ENCODE measurements around the gene GAGE10. TPM values are rescaled to one million over a fixed set of nuclear protein-coding genes. Genes with fewer than 3 reads are reported as not detected.

Gene GAGE10
- total and polyA plus RNA-seq, 2 experiments from 2014 or later, result not detected

DNA sequence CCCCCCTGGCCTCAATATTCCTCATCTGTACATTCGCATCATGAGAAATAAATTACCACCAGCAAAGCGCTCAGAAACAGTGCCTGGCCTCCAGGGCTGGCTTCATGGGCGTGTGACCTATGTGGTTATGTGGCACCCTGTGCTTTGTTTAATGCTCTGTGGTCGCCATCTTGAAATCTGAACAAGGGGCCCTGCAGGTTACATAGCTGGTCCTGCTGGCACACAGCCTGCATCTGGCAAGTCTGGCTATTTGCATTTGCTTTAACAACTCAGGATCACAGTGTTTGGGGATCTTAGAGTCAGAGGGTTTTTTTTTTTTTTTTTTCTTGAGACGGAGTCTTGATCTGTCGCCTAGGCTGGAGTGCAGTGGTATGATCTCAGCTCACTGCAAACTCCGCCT is 48.8 kb upstream of the GAGE10 start:
- Histone ChIP-seq H3F3A (replicated peaks; ENCODE audit: low read depth) (no peaks in the 10 kb centered on the region), H3K27ac (ENCODE audit: low read depth) (no peak overlapping the region), H3K79me2 (replicated peaks; ENCODE audit: insufficient read depth) (no peaks in the 10 kb centered on the region), H4K20me1 (replicated peaks; ENCODE audit: insufficient read depth) (no peaks in the 10 kb centered on the region), H3K9me2 (ENCODE audit: insufficient read depth) (no peaks in the 10 kb centered on the region), H3K27me3 (ENCODE audit: insufficient read depth) (no peaks in the 10 kb centered on the region), H3K4me1 (ENCODE audit: insufficient read depth) (no peaks in the 10 kb centered on the region), H3K4me3 (no peak overlapping the region), H3K36me3 (ENCODE audit: insufficient read depth) (no peaks in the 10 kb centered on the region), H2AFZ (no peak overlapping the region), H3K4me2 (no peak overlapping the region)
- DNase-seq (ENCODE audit: low spot score), result no peak
- H3K4me1 Mint-ChIP-seq, result peaks cover 4% of the 10 kb centered on the region; the same call in 2 of the 3 replicates
- no peak for TF ChIP-seq REST (IDR thresholded peaks at IDR 0.05; ENCODE audit: unreplicated experiment)
- no peak for TF ChIP-seq EZH2phosphoT487 (IDR thresholded peaks at IDR 0.05; ENCODE audit: unreplicated experiment)
- no peak for TF ChIP-seq POLR2AphosphoS5 (IDR thresholded peaks at IDR 0.05; ENCODE audit: low read depth)
- no peak for TF ChIP-seq ZNF114 (CRISPR knock-in tag; IDR thresholded peaks at IDR 0.05)
- TF ChIP-seq, protein P1, sequence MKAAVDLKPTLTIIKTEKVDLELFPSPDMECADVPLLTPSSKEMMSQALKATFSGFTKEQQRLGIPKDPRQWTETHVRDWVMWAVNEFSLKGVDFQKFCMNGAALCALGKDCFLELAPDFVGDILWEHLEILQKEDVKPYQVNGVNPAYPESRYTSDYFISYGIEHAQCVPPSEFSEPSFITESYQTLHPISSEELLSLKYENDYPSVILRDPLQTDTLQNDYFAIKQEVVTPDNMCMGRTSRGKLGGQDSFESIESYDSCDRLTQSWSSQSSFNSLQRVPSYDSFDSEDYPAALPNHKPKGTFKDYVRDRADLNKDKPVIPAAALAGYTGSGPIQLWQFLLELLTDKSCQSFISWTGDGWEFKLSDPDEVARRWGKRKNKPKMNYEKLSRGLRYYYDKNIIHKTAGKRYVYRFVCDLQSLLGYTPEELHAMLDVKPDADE (IDR thresholded peaks at IDR 0.05), result no peak
- TF ChIP-seq ZNF462 (CRISPR knock-in tag; IDR thresholded peaks at IDR 0.05), result no peak
- TF ChIP-seq ZNF331 (CRISPR knock-in tag; IDR thresholded peaks at IDR 0.05; ENCODE audit: low read depth), result no peak
- no peak for TF ChIP-seq NANOG (IDR thresholded peaks at IDR 0.05; ENCODE audit: borderline replicate concordance)
- TF ChIP-seq, protein P2, sequence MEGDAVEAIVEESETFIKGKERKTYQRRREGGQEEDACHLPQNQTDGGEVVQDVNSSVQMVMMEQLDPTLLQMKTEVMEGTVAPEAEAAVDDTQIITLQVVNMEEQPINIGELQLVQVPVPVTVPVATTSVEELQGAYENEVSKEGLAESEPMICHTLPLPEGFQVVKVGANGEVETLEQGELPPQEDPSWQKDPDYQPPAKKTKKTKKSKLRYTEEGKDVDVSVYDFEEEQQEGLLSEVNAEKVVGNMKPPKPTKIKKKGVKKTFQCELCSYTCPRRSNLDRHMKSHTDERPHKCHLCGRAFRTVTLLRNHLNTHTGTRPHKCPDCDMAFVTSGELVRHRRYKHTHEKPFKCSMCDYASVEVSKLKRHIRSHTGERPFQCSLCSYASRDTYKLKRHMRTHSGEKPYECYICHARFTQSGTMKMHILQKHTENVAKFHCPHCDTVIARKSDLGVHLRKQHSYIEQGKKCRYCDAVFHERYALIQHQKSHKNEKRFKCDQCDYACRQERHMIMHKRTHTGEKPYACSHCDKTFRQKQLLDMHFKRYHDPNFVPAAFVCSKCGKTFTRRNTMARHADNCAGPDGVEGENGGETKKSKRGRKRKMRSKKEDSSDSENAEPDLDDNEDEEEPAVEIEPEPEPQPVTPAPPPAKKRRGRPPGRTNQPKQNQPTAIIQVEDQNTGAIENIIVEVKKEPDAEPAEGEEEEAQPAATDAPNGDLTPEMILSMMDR (conservative IDR thresholded peaks at IDR 0.05; ENCODE audit: low read depth in 2 of 2), result no peak
- no peak for TF ChIP-seq CREB1 (CRISPR knock-in tag; IDR thresholded peaks at IDR 0.05; ENCODE audit: low read depth)
- TF ChIP-seq EZH2 (IDR thresholded peaks at IDR 0.05; ENCODE audit: low read depth, unreplicated experiment), result no peak
- no peak for TF ChIP-seq JUNB (IDR thresholded peaks at IDR 0.05; ENCODE audit: unreplicated experiment)
- no peaks in the 10 kb centered on the region for H3K9me3 Mint-ChIP-seq
- no peak for ATAC-seq
- H3K27ac Mint-ChIP-seq, result no peak overlapping the region
- H3K4me3 Mint-ChIP-seq, result no peak overlapping the region
- H3K36me3 Mint-ChIP-seq (ENCODE audit: low read depth), result no peaks in the 10 kb centered on the region; the same call in 2 of the 3 replicates
- H3K27me3 Mint-ChIP-seq (ENCODE audit: insufficient read depth, low read depth, poor library complexity), result peaks cover 2% of the 10 kb centered on the region

All from GM23338 (cell line).